B cell (primary cell): ENCODE results near the gene LTBP2.

Experiments used
- EZH2 ChIP-seq: IDR thresholded peaks from 2 replicates; pipeline ENCODE4 v1.6.1; 2012; ENCODE audit warnings: borderline replicate concordance, low read depth, mild to moderate bottlenecking, moderate library complexity, low read length; ENCODE audit not compliant: insufficient read depth, poor library complexity, severe bottlenecking
- TF ChIP-seq, protein P1 (sequence below): fragments of 200-600 bp; IDR thresholded peaks from one replicate; pipeline ENCODE4 v1.8.0; 2022; ENCODE audit warnings: antibody characterized with exemption, mild to moderate bottlenecking

DNA sequence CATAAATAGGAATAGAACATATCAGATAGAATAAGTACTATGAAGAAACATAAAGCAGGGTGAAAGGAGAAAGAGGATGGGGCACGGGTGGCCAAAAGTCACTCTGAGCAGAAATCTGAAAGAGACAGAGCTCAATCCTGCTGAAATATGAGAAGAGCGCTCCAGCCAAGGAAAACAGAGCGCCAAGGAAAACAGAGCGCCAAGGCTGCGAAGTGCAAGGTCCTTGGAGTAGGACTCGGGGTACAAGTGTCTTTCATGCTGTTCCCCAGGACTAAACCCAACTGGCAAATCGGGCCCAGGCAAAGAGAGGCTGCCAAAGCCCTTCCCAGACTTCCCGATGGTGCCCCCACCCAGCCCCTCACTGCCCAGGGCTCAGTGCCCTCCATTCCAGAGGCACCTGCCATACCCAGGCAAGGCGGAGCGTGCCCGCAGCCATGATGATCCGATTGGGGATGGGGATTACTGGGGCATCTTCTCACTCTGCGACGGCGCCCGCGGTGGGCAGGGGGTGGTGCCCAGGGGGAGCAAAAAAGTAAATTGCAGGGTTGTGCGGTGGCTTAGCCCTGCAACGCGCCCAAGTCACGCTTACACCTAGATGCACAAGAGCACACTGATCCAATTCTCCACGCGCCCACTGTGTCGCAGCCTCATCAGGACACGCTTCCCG lies 1.7 kb downstream of the LTBP2 start:
- TF ChIP-seq, protein P1, sequence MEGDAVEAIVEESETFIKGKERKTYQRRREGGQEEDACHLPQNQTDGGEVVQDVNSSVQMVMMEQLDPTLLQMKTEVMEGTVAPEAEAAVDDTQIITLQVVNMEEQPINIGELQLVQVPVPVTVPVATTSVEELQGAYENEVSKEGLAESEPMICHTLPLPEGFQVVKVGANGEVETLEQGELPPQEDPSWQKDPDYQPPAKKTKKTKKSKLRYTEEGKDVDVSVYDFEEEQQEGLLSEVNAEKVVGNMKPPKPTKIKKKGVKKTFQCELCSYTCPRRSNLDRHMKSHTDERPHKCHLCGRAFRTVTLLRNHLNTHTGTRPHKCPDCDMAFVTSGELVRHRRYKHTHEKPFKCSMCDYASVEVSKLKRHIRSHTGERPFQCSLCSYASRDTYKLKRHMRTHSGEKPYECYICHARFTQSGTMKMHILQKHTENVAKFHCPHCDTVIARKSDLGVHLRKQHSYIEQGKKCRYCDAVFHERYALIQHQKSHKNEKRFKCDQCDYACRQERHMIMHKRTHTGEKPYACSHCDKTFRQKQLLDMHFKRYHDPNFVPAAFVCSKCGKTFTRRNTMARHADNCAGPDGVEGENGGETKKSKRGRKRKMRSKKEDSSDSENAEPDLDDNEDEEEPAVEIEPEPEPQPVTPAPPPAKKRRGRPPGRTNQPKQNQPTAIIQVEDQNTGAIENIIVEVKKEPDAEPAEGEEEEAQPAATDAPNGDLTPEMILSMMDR, result no peak
- no peak for TF ChIP-seq EZH2
